ENCODE measurements around the gene PSME4.

The PSME4 gene

DNA sequence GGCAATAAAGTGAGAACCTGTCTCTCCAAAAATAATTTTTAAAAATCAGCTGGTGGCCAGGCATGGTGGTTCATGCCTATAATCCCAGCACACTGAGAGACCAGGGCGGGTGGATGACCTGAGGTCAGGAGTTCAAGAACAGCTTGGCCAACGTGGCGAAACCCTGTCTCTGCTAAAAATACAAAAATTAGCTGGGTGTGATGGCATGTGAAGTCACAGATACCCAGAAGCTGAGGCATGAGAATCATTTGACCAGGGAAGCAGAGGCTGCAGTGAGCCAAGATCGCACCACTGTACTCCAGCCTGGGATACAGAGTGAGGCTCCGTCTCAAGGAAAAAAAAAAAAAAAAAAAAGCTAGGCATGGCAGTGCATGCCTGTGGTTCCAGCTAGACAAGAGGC is 103.6 kb downstream of the PSME4 start:
- no peak for TF ChIP-seq EZH2 (optimal IDR thresholded peaks at IDR 0.05; ENCODE audit: low read depth, low read length)
- TF ChIP-seq, protein P1, sequence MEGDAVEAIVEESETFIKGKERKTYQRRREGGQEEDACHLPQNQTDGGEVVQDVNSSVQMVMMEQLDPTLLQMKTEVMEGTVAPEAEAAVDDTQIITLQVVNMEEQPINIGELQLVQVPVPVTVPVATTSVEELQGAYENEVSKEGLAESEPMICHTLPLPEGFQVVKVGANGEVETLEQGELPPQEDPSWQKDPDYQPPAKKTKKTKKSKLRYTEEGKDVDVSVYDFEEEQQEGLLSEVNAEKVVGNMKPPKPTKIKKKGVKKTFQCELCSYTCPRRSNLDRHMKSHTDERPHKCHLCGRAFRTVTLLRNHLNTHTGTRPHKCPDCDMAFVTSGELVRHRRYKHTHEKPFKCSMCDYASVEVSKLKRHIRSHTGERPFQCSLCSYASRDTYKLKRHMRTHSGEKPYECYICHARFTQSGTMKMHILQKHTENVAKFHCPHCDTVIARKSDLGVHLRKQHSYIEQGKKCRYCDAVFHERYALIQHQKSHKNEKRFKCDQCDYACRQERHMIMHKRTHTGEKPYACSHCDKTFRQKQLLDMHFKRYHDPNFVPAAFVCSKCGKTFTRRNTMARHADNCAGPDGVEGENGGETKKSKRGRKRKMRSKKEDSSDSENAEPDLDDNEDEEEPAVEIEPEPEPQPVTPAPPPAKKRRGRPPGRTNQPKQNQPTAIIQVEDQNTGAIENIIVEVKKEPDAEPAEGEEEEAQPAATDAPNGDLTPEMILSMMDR (IDR thresholded peaks at IDR 0.05; ENCODE audit: low read length): no peak
- no peak for TF ChIP-seq EZH2phosphoT487 (IDR thresholded peaks at IDR 0.05; ENCODE audit: low read length)
- Histone ChIP-seq H3K9me2 (replicated peaks; ENCODE audit: insufficient read depth, low read length) (no peaks in the 10 kb centered on the region), H3K4me3 (ENCODE audit: low read length) (no peak overlapping the region), H3K36me3 (replicated peaks; ENCODE audit: insufficient read depth, low read length) (peaks cover 10% of the 10 kb centered on the region; the same call in 1 of the 2 replicates), H3K9me3 (replicated peaks; ENCODE audit: insufficient read depth, low read length) (no peaks in the 10 kb centered on the region), H3K9ac (ENCODE audit: low read length) (no peak overlapping the region), H3F3A (ENCODE audit: insufficient read depth, low read length) (no peaks in the 10 kb centered on the region), H2AFZ (ENCODE audit: low read length) (no peak overlapping the region), H3K4me2 (ENCODE audit: low read depth, low read length) (no peak overlapping the region), H3K27me3 (replicated peaks; ENCODE audit: insufficient read depth, low read length) (no peaks in the 10 kb centered on the region), H4K20me1 (ENCODE audit: insufficient read depth, low read length) (no peaks in the 10 kb centered on the region), H3K79me2 (ENCODE audit: low read length) (no peaks in the 10 kb centered on the region), H3K4me1 (ENCODE audit: low read length) (no peaks in the 10 kb centered on the region), H3K27ac (ENCODE audit: low read length) (no peak overlapping the region)
- DNase-seq: no peak

DNA sequence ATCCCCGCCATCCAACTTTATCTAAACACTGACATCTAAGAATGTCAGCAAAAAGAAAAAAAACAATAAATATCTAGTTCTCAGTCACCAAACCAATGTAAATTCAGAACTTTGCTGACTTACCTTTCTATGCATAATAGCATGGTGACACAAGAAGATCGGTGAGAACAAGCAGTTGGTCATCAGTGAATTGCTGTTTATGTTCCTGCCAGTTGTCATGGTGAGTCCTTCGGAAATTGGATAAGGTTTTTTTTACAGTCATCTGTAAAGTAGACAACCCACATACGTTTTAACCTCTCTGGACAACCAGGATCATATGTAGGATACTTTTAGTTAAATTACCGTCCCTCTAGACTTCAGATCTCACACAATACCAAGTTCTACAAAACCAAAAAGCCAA is 104.8 kb downstream of the PSME4 start:
- TF ChIP-seq, protein P1 (IDR thresholded peaks at IDR 0.05; ENCODE audit: low read length): no peak
- TF ChIP-seq EZH2phosphoT487 (IDR thresholded peaks at IDR 0.05; ENCODE audit: low read length) (no peak), EZH2 (optimal IDR thresholded peaks at IDR 0.05; ENCODE audit: low read depth, low read length) (no peak)
- Histone ChIP-seq H2AFZ (ENCODE audit: low read length) (no peak overlapping the region), H3F3A (ENCODE audit: insufficient read depth, low read length) (no peaks in the 10 kb centered on the region), H3K9me2 (replicated peaks; ENCODE audit: insufficient read depth, low read length) (no peaks in the 10 kb centered on the region), H3K4me2 (ENCODE audit: low read depth, low read length) (no peak overlapping the region), H3K9ac (ENCODE audit: low read length) (no peak overlapping the region), H3K9me3 (replicated peaks; ENCODE audit: insufficient read depth, low read length) (no peaks in the 10 kb centered on the region), H3K4me1 (ENCODE audit: low read length) (peaks cover 8% of the 10 kb centered on the region; the same call in 1 of the 2 replicates), H4K20me1 (ENCODE audit: insufficient read depth, low read length) (no peaks in the 10 kb centered on the region), H3K27me3 (replicated peaks; ENCODE audit: insufficient read depth, low read length) (no peaks in the 10 kb centered on the region), H3K36me3 (replicated peaks; ENCODE audit: insufficient read depth, low read length) (peaks cover 10% of the 10 kb centered on the region; the same call in 1 of the 2 replicates), H3K27ac (ENCODE audit: low read length) (no peak overlapping the region), H3K4me3 (ENCODE audit: low read length) (no peak overlapping the region), H3K79me2 (ENCODE audit: low read length) (no peaks in the 10 kb centered on the region)
- no peak for DNase-seq

DNA sequence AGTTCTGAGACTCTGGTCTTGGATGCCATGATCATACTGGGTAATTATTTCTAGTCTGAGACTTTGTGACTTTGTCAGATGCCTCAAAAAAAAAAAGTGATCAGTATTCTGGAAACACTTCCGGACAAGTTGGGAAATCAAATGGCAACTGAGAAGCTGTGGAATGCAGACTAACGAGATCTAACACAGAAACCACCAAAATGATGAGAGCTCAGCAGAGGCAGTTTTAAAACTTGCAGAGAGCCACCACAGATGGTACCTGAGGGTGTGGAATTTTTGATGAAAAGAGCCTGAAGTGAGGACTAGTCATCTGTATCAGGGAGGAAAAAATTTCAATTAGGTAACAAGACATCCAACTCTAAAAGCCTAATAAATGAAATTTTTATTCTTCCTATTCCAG is 105.5 kb downstream of the PSME4 start:
- DNase-seq: no peak
- Histone ChIP-seq H2AFZ (ENCODE audit: low read length) (no peak overlapping the region), H3K36me3 (replicated peaks; ENCODE audit: insufficient read depth, low read length) (peaks cover 10% of the 10 kb centered on the region; the same call in 1 of the 2 replicates), H3K9me3 (replicated peaks; ENCODE audit: insufficient read depth, low read length) (no peaks in the 10 kb centered on the region), H3K9me2 (replicated peaks; ENCODE audit: insufficient read depth, low read length) (no peaks in the 10 kb centered on the region), H3K27ac (ENCODE audit: low read length) (no peak overlapping the region), H4K20me1 (ENCODE audit: insufficient read depth, low read length) (no peaks in the 10 kb centered on the region), H3K4me1 (ENCODE audit: low read length) (peaks cover 8% of the 10 kb centered on the region; the same call in 1 of the 2 replicates), H3K27me3 (replicated peaks; ENCODE audit: insufficient read depth, low read length) (no peaks in the 10 kb centered on the region), H3K79me2 (ENCODE audit: low read length) (no peaks in the 10 kb centered on the region), H3K9ac (ENCODE audit: low read length) (no peak overlapping the region), H3F3A (ENCODE audit: insufficient read depth, low read length) (no peaks in the 10 kb centered on the region), H3K4me3 (ENCODE audit: low read length) (no peak overlapping the region), H3K4me2 (ENCODE audit: low read depth, low read length) (no peak overlapping the region)
- TF ChIP-seq EZH2 (optimal IDR thresholded peaks at IDR 0.05; ENCODE audit: low read depth, low read length): no peak
- TF ChIP-seq, protein P1 (IDR thresholded peaks at IDR 0.05; ENCODE audit: low read length): no peak
- no peak for TF ChIP-seq EZH2phosphoT487 (IDR thresholded peaks at IDR 0.05; ENCODE audit: low read length)
